ENCODE data around the gene MSTO1.
"Not testable (repeated sequence)": the region's sequence is repeated elsewhere in the genome, so short reads cannot be mapped to it uniquely, and the experiment has no call there.

Gene MSTO1

GRCh38 chr1:155608888-155609225 is 1.2 kb upstream of the MSTO1 start:
- DNase-seq (ENCODE audit: extremely low spot score, insufficient read length, low read depth) = no peak
- FAIRE-seq = no peak

GRCh38 chr1:155610257-155610647 is 234 bp downstream of the MSTO1 start:
- FAIRE-seq; DNase-seq (ENCODE audit: extremely low spot score, insufficient read length, low read depth): not testable (repeated sequence)

GRCh38 chr1:155613226-155613625 is 3.2 kb downstream of the MSTO1 start:
- FAIRE-seq; DNase-seq (ENCODE audit: extremely low spot score, insufficient read length, low read depth): not testable (repeated sequence)

GRCh38 chr1:155622191-155622590 is 12.2 kb downstream of the MSTO1 start:
- FAIRE-seq (no peak), DNase-seq (ENCODE audit: extremely low spot score, insufficient read length, low read depth) (no peak)

GRCh38 chr1:155623357-155623756 is 13.3 kb downstream of the MSTO1 start:
- no peak for DNase-seq (ENCODE audit: extremely low spot score, insufficient read length, low read depth)
- no peak for FAIRE-seq

- not testable (repeated sequence) for DNase-seq (ENCODE audit: extremely low spot score, insufficient read length, low read depth); FAIRE-seq
Measured at GRCh38 chr1:155626428-155626827, 16.4 kb downstream of the MSTO1 start.

- FAIRE-seq = peak; percentile 69
- no peak for DNase-seq (ENCODE audit: extremely low spot score, insufficient read length, low read depth)
Measured at GRCh38 chr1:155636397-155637153, 26.6 kb downstream of the MSTO1 start.

- DNase-seq (ENCODE audit: extremely low spot score, insufficient read length, low read depth) (no peak), FAIRE-seq (no peak)
Measured at GRCh38 chr1:155640367-155640766, 30.3 kb downstream of the MSTO1 start.

GRCh38 chr1:155642559-155643180 is 32.7 kb downstream of the MSTO1 start:
- not testable (repeated sequence) for FAIRE-seq; DNase-seq (ENCODE audit: extremely low spot score, insufficient read length, low read depth)

GRCh38 chr1:155643230-155643629 is 33.2 kb downstream of the MSTO1 start:
- no peak for FAIRE-seq

GRCh38 chr1:155645034-155645598 is 35.1 kb downstream of the MSTO1 start:
- DNase-seq (ENCODE audit: extremely low spot score, insufficient read length, low read depth) (no peak), FAIRE-seq (no peak)

More at GRCh38 chr1:155643230-155643629, 33.2 kb downstream of the MSTO1 start:
- no peak for DNase-seq (ENCODE audit: extremely low spot score, insufficient read length, low read depth)

- DNase-seq (ENCODE audit: extremely low spot score, insufficient read length, low read depth) (no peak), FAIRE-seq (no peak)
Measured at GRCh38 chr1:155645648-155646047, 35.6 kb downstream of the MSTO1 start.

- DNase-seq (ENCODE audit: extremely low spot score, insufficient read length, low read depth) (no peak), FAIRE-seq (no peak)
Measured at GRCh38 chr1:155646307-155646706, 36.3 kb downstream of the MSTO1 start.

- DNase-seq (ENCODE audit: extremely low spot score, insufficient read length, low read depth) (no peak), FAIRE-seq (no peak)
Measured at GRCh38 chr1:155648207-155649147, 38.5 kb downstream of the MSTO1 start.

- no peak for FAIRE-seq
Measured at GRCh38 chr1:155649676-155650075, 39.7 kb downstream of the MSTO1 start.

GRCh38 chr1:155650231-155650757 is 40.3 kb downstream of the MSTO1 start:
- FAIRE-seq (no peak), DNase-seq (ENCODE audit: extremely low spot score, insufficient read length, low read depth) (no peak)

More at GRCh38 chr1:155649676-155650075, 39.7 kb downstream of the MSTO1 start:
- DNase-seq (ENCODE audit: extremely low spot score, insufficient read length, low read depth) = no peak

GRCh38 chr1:155651861-155652661 is 42.0 kb downstream of the MSTO1 start:
- no peak for FAIRE-seq
- DNase-seq (ENCODE audit: extremely low spot score, insufficient read length, low read depth) = no peak

- DNase-seq (ENCODE audit: extremely low spot score, insufficient read length, low read depth) (no peak), FAIRE-seq (no peak)
Measured at GRCh38 chr1:155652951-155653350, 42.9 kb downstream of the MSTO1 start.

- no peak for DNase-seq (ENCODE audit: extremely low spot score, insufficient read length, low read depth)
- no peak for FAIRE-seq
Measured at GRCh38 chr1:155657463-155657862, 47.4 kb downstream of the MSTO1 start.

Measured in GM18507 (cell line).